Measurements from ENCODE around the gene UBE2A.

UBE2A gene

GRCh38 chrX:119606280-119607017 lies 32.1 kb downstream of the UBE2A start, which contains the start of gene NKRF:
TSS of gene NKRF (minus strand) at chrX:119606424.
- H3K9ac ChIP-seq = peak within 1 kb of the TSS; percentile 2
- H3K27ac ChIP-seq = peak within 1 kb of the TSS; percentile 83
- no peaks in the 10 kb centered on the region for H3K79me2 ChIP-seq
- TF ChIP-seq CTCF (IDR thresholded peaks at IDR 0.05) = no peak
- H3K4me1 ChIP-seq = no peaks in the 10 kb centered on the region
- H2AFZ ChIP-seq = peak within 1 kb of the TSS; percentile 93
- no peaks in the 10 kb centered on the region for H3K36me3 ChIP-seq (ENCODE audit: control insufficient read depth, insufficient read depth, low read length)
- peak within 1 kb of the TSS; percentile 79 for H3K4me3 ChIP-seq (ENCODE audit: low read depth, low read length)
- no peaks in the 10 kb centered on the region for H3K27me3 ChIP-seq (ENCODE audit: control insufficient read depth, insufficient read depth, low read length)
- H3K4me2 ChIP-seq (ENCODE audit: low read length) = peak within 1 kb of the TSS; percentile 68
- H3K9me3 ChIP-seq (ENCODE audit: control insufficient read depth, low read length) = no peaks in the 10 kb centered on the region

GRCh38 chrX:119607018-119607389 lies 32.6 kb downstream of the UBE2A start:
- peak overlapping the region; percentile 83 for H3K27ac ChIP-seq
- H3K79me2 ChIP-seq = no peaks in the 10 kb centered on the region
- no peaks in the 10 kb centered on the region for H3K36me3 ChIP-seq (ENCODE audit: control insufficient read depth, insufficient read depth, low read length)
- H3K9ac ChIP-seq = no peak overlapping the region
- H2AFZ ChIP-seq = peak overlapping the region; percentile 93
- peak overlapping the region; percentile 58 for H3K4me2 ChIP-seq (ENCODE audit: low read length)
- H3K4me3 ChIP-seq (ENCODE audit: low read depth, low read length) = peak overlapping the region; percentile 79
- no peak for TF ChIP-seq CTCF (IDR thresholded peaks at IDR 0.05)
- H3K9me3 ChIP-seq (ENCODE audit: control insufficient read depth, low read length) = no peaks in the 10 kb centered on the region
- no peaks in the 10 kb centered on the region for H3K27me3 ChIP-seq (ENCODE audit: control insufficient read depth, insufficient read depth, low read length)
- H3K4me1 ChIP-seq = no peaks in the 10 kb centered on the region

DNA sequence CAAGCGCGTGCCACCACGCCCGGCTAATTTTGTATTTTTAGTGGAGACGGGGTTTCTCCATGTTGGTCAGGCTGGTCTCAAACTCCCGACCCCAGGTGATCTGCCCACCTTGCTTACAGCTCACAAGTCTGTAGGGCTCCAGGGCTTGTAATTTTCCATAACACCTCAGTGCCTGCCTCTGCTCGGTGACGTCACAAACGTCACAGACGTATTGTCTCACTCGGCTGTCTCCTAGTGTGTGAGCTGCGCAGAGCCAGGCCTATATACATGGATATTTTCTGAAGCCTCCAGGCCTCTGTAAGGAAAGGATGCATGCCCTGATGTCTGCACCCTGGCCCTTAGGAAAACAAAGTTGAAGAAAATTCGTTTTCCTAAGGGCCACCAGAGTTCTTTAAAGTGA lies 40.4 kb downstream of the UBE2A start:
- Histone ChIP-seq H3K9me3 (ENCODE audit: control insufficient read depth, low read length) (no peaks in the 10 kb centered on the region), H3K27me3 (ENCODE audit: control insufficient read depth, insufficient read depth, low read length) (no peaks in the 10 kb centered on the region), H3K79me2 (no peaks in the 10 kb centered on the region), H3K27ac (no peak overlapping the region), H3K4me1 (no peaks in the 10 kb centered on the region), H3K4me3 (ENCODE audit: low read depth, low read length) (no peak overlapping the region), H3K4me2 (ENCODE audit: low read length) (no peak overlapping the region), H3K9ac (no peak overlapping the region), H2AFZ (no peak overlapping the region), H3K36me3 (ENCODE audit: control insufficient read depth, insufficient read depth, low read length) (no peaks in the 10 kb centered on the region)
- no peak for TF ChIP-seq CTCF (IDR thresholded peaks at IDR 0.05)

DNA sequence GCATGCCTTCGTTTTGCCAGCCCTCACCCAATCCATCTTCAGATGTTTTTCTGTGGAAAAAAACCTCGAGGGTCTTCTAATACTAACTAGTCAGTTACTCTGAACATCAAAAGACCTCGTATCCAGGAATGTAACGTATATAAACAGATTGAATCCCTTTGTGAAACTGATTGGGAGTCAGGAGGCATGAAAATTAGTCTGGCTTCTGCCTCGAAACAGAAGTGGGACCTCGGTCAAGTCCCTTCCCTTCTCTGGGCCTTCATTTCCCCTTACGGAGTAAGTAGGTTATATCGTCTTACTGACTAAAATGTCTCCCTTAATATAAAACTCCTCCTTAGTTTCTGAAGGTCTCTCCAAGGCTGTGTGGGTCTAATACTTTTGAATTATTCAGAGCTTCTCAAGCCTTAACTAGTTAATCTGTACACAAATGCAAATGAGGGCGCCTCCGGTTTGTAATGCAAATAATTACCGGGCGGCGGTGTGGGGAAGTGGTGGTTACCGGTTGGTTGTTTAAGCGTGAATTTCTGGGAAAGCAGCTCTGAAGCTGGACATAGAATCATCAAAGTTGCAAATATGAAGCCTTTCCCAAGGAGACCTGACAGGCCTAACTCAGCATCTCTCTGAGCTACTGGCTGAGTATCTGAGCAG lies 43.3 kb downstream of the UBE2A start:
- TF ChIP-seq CTCF (IDR thresholded peaks at IDR 0.05) = no peak
- Histone ChIP-seq H3K9ac (no peak overlapping the region), H3K4me2 (ENCODE audit: low read length) (no peak overlapping the region), H3K27ac (no peak overlapping the region), H3K4me3 (ENCODE audit: low read depth, low read length) (no peak overlapping the region), H3K4me1 (no peaks in the 10 kb centered on the region), H3K9me3 (ENCODE audit: control insufficient read depth, low read length) (no peaks in the 10 kb centered on the region), H3K79me2 (no peaks in the 10 kb centered on the region), H2AFZ (no peak overlapping the region), H3K36me3 (ENCODE audit: control insufficient read depth, insufficient read depth, low read length) (no peaks in the 10 kb centered on the region), H3K27me3 (ENCODE audit: control insufficient read depth, insufficient read depth, low read length) (no peaks in the 10 kb centered on the region)
